HL-60/S4 treated with retinoic acid at 250 ng/mL for 4 days and 3 days (cell line): ENCODE results near the gene S100G.
"Not testable (repeated sequence)": the region's sequence is repeated elsewhere in the genome, so short reads cannot be mapped to it uniquely, and the experiment has no call there.

Source experiments
- in situ Hi-C: fragments of 300-500 bp; cut with MboI; formaldehyde crosslinking; loops from 2 replicates; pipeline ENCODE4 v1.7.0; 2022; ENCODE audit warnings: low sequenced_read_pairs

S100G gene, protein sequence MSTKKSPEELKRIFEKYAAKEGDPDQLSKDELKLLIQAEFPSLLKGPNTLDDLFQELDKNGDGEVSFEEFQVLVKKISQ

DNA sequence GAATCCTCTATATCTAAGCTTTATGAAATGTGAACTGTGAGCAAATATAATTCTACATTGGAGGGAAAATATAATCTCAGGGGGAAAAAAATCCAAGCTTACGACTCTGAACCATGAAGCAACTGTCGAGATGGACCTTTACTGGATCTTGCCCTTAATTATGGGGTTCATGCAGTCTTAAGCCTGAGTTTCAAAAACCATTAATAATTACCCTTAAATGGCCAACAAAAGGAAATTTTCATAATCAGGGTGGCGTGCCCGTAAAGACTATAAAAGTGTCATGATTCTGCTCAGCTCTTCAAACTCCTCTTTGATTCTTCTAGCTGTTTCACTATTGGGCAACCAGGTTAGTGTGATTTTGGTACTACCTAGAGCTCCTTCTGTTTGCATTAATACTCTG lies at the start of gene S100G:
TSS of gene S100G (plus strand) at position 301 of the 400 bp plus-strand sequence. CDS start 849 bp downstream, outside the sequence.
- in situ Hi-C loops, result no loop called here

DNA sequence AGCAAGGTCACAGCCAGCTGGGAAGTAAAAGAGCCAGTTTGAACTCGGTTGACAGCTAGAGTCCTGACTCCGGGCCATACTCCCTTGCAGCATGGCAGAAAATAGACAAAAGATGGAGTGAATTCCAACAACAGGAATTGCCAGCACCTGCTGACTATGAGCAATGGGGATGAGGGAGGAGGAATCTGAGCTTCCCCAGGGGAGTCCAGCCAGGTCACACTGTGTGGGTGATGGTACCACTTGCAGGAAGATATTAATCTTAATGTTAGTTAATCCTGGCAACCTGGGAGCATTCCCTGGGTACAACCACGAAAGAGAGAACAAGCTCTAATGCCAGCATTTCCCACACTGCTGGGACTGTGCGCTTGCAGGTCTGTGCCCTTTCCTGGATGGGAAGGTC lies 48.1 kb upstream of the S100G start:
- in situ Hi-C loops, result no loop called here

DNA sequence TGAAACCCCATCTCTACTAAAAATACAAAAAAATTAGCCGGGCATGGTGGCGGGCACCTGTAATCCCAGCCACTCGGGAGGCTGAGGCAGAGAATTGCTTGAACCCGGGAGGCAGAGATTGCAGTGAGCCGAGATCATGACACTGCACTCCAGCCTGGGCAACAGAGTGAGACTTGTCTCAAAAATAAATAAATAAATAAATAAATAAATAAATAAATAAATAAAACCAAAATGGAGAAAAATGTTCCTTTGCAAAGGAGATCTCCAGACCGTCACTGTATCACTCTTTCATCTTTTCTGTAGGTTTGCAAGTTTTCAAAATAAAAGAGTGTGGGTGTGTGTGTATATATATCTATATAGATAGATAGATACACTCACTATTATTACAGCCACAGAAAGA lies 46.7 kb upstream of the S100G start:
- in situ Hi-C loops, result not testable (repeated sequence)

DNA sequence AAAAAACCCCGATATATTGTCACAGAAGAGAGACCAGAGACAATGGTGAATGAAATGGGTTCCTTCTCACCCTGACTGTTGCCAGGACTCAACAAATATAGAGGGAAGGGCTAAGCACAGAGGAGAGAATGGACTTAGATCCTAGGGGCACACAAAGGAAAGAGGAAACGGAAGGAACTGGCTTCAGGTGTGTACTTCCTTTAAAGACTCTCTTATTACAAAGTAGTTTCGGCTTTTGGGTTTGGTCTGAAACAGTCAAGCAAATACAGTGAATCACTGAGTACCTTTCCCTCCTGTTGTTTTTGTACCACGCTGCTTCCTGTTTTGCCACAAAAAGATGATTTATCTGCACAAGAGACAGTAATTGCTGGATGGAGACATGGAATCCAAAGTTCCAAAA lies 46.1 kb upstream of the S100G start:
- in situ Hi-C loops, result no loop called here

DNA sequence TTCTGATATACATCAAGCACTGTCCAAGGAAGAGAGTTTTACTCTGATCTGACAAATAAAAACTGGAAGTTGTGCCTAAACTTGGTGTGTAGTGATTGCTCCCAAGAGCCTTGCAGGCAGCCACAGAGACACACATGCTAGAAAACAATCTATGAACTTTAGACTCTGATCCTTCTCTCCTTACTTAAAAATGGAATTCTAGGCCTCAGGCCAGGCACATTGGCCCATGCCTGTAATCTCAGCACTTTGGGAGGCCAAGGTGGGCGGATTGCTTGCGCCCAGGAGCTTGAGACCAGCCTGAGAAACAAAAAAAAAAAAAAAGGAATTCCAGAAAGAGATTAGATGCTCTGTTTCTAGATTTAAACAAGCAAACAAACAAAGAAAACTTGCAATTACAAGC lies 45.6 kb upstream of the S100G start:
- in situ Hi-C loops, result no loop called here

DNA sequence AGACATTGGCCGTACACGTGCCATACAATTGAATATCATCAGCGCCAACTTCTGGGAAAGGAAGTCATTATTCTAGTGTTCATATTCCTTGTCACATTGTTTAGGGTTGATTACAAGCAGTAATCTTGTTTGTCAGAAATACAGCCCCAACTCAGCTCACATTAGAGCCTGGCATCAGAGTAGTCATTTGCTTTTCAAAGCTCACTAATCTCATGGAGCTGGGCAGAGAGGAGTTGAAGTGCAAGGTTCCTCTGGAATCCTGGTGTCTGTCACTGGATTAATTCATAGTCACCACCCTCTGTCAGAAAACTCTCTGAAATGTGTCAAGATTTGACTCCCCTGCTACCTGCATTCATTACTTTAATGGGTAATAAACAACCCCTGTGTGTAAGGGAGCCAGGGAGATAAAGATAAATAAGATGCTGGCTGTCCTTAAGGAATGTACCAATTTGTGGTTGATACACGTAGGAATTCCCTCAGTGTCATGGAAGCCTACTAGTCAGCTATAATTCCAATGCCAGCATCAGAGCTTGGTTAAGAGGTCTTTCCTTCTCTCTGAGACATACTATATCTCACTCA lies 43.7 kb upstream of the S100G start:
- in situ Hi-C loops, result no loop called here

DNA sequence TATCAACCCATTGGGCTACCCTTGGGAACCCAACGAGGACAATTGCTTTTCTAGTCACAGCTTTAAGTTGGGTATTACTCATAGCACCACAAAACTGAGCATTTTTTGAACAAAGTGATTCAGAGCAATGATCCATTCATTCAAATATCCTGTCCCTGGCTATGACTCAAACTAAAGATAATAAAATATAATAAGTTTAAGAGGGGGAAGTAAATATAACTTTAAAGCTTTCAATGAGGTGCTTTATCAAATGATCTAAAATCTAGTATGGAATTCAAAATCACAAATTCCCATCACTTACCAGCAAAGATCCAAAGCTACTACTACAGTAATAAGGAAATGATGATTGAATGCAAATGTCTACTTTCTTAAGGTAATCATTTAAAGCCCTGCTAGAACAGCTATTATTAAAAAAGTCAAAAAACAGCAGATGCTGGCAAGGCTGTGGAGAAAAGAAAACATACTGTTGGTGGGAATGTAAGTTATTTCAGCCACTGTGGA lies 39.8 kb upstream of the S100G start:
- in situ Hi-C loops, result no loop called here

DNA sequence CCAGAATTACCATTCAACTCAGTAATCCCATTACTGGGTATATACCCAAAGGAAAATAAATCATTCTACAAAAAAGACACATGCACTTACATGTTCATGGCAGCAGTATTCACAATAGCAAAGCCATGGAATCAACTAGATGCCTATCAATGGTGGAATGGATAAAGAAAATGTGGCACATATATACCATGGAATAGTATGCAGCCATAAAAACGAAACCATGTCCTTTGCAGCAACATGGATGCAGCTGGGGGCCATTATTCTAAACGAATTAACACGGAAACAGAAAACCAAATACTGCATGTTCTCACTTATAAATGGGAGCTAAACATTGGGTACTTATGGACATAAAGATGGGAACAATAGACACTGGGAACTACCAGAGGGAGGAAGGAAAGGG lies 39.3 kb upstream of the S100G start:
- in situ Hi-C loops, result not testable (repeated sequence)

DNA sequence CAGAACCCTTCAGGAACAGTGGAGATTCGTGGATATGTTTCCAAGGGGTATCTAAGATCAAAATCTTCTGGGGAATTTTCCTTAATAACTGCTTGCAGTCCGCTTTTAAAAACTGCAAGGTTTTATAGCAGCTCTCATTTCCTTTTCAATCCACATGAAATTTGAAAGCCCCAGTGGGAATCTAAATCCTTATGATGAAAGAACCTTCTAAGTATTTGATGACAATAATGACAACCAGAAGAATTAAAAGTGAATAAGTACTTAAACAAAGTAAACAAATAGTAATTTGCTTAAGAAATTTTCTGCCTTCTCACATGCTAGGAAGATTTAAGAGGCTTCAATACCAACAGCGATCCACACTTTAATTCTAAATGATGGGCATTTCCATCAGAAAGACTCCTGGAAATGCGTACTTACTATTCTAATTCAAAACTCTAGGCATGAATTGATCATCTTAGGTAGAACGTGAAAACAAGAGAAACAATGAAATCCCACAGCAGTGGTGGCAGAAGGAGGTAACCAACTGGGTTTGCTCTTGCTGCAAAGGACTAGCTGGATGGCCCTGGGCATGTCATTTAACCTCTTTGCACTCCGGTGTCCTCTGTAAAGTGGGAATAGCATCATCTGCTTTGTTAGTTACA lies 37.6 kb upstream of the S100G start:
- in situ Hi-C loops, result no loop called here

DNA sequence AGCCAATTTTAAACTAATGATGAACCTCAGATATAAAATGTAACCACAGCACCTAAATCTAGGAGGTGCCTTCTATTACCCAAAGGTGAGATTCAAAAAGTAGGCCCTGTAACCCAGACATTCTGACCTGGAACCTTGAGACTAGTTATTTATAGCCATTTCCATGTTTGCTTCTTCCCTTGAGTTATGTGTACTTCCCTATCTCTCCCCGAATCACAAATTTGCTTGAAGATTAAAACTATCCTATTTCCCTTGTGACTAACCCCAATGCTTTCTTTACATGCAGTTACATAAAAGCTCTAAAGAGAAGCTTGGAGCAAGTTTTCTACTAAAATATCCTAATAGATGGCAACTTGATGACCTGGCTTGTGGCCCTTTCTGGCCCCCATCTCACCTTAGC lies 32.6 kb upstream of the S100G start:
- in situ Hi-C loops, result no loop called here

DNA sequence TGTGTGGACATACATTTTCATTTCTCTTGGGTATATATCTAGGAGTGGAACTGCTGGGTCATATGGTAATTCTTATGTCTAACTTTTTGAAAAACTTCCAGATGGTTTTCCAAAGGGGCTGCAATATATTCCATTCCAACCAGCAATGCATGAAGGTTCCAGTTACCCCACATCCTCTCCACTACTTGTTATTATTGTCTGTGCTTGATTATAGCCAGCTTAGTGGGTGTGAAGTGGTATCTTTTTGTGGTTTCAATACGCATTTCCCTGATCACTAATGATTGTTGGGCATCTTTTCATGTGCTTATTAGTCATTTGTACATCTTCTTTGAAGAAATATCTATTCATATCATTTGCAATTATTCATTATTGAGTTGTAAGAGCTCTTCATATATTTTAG lies 31.5 kb upstream of the S100G start:
- in situ Hi-C loops, result no loop called here

DNA sequence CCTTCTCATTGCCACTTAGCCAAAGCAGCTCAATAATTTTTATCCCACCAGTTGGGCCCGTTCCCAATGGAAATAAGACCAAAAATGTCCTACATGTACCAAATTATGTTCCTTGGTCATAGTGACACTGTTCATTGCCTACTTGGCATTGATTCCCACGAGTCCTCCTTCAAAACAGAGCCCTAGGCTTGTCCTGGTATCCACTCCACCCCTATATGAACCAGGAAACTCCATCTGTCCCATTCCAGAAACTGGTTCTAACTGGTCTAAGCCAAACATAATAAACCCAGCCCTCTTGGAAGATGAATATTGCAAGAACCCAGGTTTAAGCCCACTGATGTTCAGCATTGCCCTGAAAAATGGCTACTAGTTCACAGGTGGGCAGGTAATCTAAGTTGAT lies 30.9 kb upstream of the S100G start:
- in situ Hi-C loops, result no loop called here

DNA sequence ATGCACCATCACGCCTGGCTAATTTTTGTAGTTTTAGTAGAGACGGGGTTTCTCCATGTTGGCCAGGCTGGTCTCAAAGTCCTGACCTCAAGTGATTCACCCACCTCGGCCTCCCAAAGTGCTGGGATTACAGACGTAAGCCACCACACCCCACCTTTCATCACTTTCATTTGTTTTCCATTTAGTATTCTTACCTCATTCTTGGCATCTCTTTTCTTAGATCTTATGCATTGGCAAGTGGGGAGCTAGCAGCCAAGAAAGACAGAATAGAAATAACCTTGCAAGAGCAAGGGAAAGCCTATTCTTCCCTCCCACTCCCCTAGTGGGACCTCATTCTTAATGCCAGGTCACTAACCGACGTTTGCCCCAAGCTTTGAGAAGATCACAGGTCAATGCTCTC lies 21.4 kb upstream of the S100G start:
- in situ Hi-C loops, result not testable (repeated sequence)

DNA sequence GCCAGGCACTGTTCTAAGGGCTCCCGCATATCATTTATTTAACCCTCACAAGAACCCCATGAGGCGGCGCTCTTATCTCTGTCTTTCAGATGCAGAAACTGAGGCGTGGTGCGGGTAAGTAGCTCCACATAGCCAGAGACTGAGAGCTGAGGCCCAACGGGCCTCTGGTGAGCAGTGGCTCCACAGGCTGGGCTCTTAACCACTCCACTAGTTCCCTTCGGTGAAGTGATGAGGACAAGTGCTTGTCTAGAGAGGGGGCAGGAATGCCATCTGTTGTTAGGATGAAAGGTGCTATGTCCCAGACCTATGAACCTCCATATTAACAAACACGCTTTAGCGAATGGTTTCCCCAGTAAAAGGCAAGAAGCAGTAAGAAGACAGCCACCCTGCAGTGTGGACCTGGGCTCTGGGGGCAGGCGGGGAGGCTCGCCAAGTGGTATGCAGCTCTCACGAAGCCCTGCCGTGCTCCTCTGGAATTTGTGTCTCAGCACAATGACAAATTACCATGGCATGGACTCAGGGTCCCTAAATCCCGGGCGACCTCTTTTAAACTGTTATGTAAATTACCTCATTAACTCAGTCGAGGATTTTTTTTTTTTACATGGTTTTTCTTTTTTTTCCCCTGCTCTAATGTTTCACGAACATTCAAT lies 20.9 kb upstream of the S100G start:
- in situ Hi-C loops, result no loop called here

DNA sequence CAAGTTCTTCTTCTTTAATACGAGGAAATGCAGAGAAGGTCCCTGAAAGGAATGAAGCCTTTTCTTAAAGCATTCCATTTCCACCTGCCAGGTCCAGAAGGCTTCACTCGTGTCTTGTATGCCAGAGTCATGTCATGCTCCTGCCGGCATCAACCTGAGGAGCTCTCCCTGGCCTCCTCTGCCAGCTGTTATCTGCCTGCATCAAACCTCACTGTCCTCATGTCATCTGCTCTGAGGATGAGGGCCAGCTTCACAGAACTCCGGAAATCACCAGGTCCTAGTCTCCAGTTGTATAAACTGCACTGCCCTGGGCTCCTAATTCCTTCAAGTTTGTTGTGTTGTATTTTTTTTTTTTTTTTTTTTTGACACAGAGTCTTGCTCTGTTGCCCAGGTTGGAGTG lies 20.0 kb upstream of the S100G start:
- in situ Hi-C loops, result no loop called here

DNA sequence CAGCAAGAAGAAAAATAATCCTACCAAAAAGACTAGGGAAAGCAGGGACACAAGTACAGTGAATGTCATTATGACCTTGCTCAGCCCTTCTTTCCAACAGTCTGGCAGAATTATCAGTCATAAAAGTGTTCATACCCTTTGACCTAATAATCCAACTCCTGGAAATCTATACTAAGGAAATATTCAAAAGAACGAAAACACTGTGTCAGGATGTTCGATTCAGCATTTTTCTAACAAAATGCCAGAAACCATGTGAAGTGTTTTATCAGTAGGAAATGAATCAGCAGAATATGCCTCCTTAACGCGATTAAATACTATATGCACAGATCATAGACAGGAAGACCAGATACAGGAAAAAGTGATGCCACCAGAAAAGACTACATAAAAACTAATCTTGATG lies 16.2 kb upstream of the S100G start:
- in situ Hi-C loops, result no loop called here

DNA sequence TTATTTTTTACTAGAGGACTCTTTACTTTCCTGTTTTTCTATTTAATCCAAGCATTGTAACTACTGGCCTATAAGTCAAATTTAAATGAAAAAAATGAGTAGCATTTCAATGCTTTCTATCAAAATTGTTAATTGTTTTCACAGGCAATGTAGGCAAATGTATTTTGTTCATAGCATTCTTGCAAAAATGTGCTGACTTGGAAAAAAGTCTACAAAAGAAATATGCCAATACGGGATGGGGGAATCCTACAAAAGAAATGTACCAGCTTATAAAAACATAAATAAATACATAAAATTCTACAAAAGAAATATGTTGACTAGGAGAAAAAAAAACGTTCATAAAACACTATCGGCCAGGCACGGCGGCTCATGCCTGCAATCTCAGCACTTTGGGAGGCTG lies 14.9 kb upstream of the S100G start:
- in situ Hi-C loops, result no loop called here

DNA sequence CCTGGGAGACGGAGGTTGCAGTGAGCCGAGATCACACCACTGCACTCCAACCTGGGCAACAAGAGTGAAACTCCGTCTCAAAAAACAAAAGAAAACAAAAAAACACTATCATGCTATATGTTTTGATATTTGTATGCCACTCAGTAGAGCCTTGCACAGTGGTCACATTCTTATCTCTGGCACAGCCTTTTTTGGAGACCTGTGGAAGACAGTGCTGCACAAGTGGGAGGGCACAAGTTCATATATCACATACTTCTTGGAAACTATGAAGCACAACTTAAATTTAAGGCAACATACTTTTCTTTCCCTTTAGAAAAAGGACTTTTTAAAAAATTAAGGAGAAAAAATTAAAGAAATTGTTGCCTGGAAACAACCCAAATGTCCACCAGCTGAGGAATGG lies 14.4 kb upstream of the S100G start:
- in situ Hi-C loops, result no loop called here

DNA sequence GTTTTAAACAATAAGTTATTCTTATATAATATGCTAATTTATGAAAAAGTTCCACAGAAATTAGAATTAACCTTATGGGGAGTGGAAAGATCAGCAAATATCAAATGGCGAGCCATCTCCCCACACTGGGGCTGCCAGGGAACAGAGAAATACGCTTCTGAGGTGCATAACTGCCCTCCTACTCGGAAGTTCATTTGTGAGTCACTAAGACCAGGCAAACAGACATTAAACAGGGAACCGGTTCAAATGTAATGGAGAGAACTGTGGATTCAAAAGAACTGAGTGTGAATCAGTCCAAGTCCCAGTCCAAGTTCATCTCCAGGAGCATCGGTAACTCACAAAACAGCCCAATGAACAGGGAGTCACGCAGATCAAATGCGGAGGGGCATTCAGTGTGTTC lies 11.4 kb upstream of the S100G start:
- in situ Hi-C loops, result no loop called here

DNA sequence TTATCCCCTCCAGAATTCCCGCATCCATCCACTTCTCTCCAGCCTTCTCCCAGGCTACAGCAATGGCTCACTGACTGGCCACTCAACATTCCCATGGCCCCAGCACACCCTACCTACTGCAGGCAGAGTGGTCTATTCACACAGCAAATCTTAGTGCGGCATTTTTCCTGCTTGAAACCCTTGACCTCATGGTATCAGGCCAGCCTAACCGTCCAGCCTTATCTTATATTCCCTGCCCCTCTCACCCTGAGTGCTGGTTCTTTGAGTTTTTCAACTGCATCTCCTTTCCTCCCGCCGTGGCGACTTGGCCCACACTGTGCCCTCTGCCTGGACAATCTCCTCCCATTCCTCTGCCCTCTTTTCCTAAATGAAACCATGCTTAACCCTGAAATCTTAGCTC lies 10.0 kb upstream of the S100G start:
- in situ Hi-C loops, result no loop called here

DNA sequence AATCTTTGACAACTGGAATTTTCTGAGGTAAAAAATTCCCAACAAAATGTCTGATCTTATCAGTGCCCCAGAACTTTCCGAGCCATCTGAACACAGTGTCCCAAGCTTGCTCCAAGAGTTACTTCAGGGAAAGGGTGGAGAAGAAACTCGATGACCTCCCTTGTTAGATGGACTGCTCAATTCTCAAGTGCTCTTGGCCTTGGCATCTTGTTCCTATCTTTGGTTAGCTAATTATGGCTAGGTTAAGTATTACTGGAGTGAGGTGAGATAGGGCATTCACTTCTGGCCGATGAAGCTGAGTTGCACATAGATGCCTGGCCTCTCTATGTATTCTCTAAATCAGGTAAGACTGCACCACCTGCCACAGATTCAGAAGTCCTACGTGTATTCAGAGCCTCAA lies 9.1 kb upstream of the S100G start:
- in situ Hi-C loops, result no loop called here

DNA sequence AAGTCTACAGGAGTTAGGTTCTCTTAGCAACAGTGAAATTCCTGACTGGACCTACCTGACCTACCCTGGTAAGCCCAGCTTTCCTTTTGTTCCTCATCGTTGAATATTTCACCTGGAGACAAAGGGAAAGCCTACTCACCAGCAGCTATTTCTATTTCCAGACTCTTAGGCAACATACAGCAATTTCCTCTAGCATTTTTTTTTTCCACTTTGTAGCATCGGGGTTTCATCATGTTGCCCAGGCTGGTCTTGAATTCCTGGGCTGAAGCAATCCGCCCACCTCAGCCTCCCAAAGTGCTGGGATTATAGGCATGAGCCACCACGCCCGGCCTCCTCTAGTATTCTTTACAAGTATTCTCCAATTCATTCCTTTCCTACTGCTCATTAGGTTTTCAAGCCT lies 6.8 kb upstream of the S100G start:
- in situ Hi-C loops, result no loop called here
